Effector memory CD8-positive, alpha-beta T cell (primary cell): Measurements from ENCODE around the gene DAB2IP.
"Not testable (repeated sequence)": the region's sequence is repeated elsewhere in the genome, so short reads cannot be mapped to it uniquely, and the experiment has no call there.

Experiments used
- ATAC-seq: fragments of 150-1000 bp; cut with Tn5 transposase; replicated peaks from 2 replicates; pipeline ENCODE4 v1.10.0; 2021; ENCODE audit warnings: mild to moderate bottlenecking, moderate library complexity
- DNase-seq, 3 experiments: peaks; one replicate each; pipeline ENCODE4 v3.0.0; 2021
- H3K27ac Mint-ChIP-seq, 2 donors: one replicate each; pipeline ENCODE4 v1.8.0; 2022; ENCODE audit warnings: mild to moderate bottlenecking in 2 of 2, mixed read lengths in 2 of 2, moderate library complexity in 2 of 2
- H3K27me3 Mint-ChIP-seq, 2 donors: one replicate each; pipeline ENCODE4 v1.8.0; 2022; ENCODE audit warnings: mixed read lengths in 2 of 2
- H3K36me3 Mint-ChIP-seq: one replicate; pipeline ENCODE4 v1.8.0; 2022; ENCODE audit warnings: mild to moderate bottlenecking, moderate library complexity, mixed read lengths; ENCODE audit not compliant: insufficient read depth
- H3K4me1 Mint-ChIP-seq, 2 donors: one replicate each; pipeline ENCODE4 v1.8.0; 2022; ENCODE audit warnings: low read depth in 2 of 2, mixed read lengths in 2 of 2
- H3K4me3 Mint-ChIP-seq, 2 donors: one replicate each; pipeline ENCODE4 v1.8.0; 2022; ENCODE audit warnings: mild to moderate bottlenecking in 2 of 2, mixed read lengths in 2 of 2, moderate library complexity in 2 of 2
- H3K9me3 Mint-ChIP-seq, 2 donors: one replicate each; pipeline ENCODE4 v1.8.0; 2022; ENCODE audit warnings: mixed read lengths in 2 of 2

Gene DAB2IP

DNA sequence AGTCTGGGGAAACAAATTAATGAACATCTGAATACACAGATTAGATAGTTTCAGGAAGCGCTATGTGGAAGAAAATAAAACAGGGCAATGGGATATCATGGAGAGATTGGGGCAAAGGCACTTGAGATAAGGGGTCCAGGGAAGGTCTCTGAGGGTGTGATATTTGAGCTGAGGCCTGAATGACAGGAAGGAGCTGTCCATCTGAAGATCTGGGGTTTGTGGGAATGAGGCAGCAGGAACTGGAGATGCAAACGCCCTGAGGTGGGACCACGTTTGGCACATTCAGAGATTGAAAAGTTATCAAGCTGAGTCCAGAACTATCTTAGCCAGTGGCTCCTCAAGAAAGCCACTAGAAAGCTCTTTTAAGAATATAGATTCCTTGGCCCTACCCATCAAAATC is 8.7 kb upstream of the DAB2IP start:
- ATAC-seq = no peak
- peaks cover 2 to 4% of the 10 kb centered on the region in 2 donors for H3K4me1 Mint-ChIP-seq
- DNase-seq = no peak
- no peak overlapping the region for H3K27ac Mint-ChIP-seq
- H3K4me3 Mint-ChIP-seq = no peak overlapping the region
- H3K9me3 Mint-ChIP-seq = no peaks in the 10 kb centered on the region
- H3K27me3 Mint-ChIP-seq = peaks cover 25 to 39% of the 10 kb centered on the region in 2 donors
- H3K36me3 Mint-ChIP-seq = no peaks in the 10 kb centered on the region

DNA sequence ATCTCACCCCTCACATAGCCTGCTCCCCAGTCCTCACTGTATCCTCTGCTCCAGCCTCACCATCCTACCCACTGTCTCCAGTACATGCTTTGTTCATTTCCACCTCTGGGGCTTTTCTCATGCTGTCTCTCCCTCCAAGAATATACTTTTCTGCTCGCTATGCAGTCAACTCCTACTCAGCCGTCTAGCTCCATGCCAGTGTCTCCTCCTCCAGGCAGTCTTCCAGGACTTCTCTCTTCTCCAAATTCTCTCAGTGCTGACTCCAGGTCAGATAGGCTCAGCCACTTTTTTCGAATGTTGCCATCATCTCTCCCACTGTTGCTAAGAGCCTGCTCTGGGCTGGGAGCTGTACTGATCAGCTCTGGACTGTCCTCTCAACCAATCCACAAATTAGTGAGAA is 8.0 kb upstream of the DAB2IP start:
- Mint-ChIP-seq H3K4me3 (no peak overlapping the region), H3K27ac (no peak overlapping the region), H3K36me3 (no peaks in the 10 kb centered on the region), H3K4me1 (peaks cover 2 to 4% of the 10 kb centered on the region in 2 donors), H3K27me3 (peaks cover 26 to 46% of the 10 kb centered on the region in 2 donors), H3K9me3 (no peaks in the 10 kb centered on the region)
- ATAC-seq (no peak), DNase-seq (no peak)

GRCh38 chr9:121644040-121644439 is 7.4 kb upstream of the DAB2IP start:
- not testable (repeated sequence) for H3K9me3 Mint-ChIP-seq, H3K4me1 Mint-ChIP-seq, ATAC-seq, DNase-seq, H3K4me3 Mint-ChIP-seq, H3K27ac Mint-ChIP-seq, H3K36me3 Mint-ChIP-seq
- H3K27me3 Mint-ChIP-seq = peaks cover 32 to 52% of the 10 kb centered on the region in 2 donors

- peaks cover 41 to 62% of the 10 kb centered on the region in 2 donors for H3K27me3 Mint-ChIP-seq
- no peaks in the 10 kb centered on the region for H3K9me3 Mint-ChIP-seq
- H3K36me3 Mint-ChIP-seq = no peaks in the 10 kb centered on the region
- H3K4me1 Mint-ChIP-seq = peaks cover 2 to 4% of the 10 kb centered on the region in 2 donors
- H3K27ac Mint-ChIP-seq = peak overlapping the region in 1 of 2 donors; percentile 55
- ATAC-seq (no peak), DNase-seq (no peak)
- H3K4me3 Mint-ChIP-seq = no peak overlapping the region
Observed at GRCh38 chr9:121645003-121645402, 6.4 kb upstream of the DAB2IP start.

GRCh38 chr9:121645853-121646807 is 5.3 kb upstream of the DAB2IP start:
- no peak overlapping the region for H3K27ac Mint-ChIP-seq
- H3K27me3 Mint-ChIP-seq = peaks cover 52 to 73% of the 10 kb centered on the region in 2 donors
- H3K4me1 Mint-ChIP-seq = peaks cover 6 to 7% of the 10 kb centered on the region in 2 donors

DNA sequence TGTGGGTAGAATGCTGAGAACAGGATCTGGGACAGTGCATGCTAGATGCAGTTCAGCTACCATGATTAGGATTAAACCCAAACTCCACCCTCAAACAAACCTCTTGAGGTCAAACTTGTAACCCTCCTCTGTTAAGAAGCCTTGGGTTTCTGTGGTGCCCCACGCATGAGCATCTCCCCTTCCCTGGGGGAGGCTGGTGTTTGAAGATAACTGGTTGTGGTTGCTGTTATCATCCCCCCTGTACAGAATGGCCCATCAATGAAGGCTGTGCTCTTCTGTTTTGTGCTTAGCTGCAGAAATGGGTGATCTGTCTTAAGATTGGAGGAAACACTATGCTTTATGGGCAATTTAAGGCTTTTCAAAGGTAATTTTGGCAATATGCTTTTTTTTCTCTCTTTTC is 4.4 kb upstream of the DAB2IP start:
- H3K9me3 Mint-ChIP-seq = no peaks in the 10 kb centered on the region
- DNase-seq = no peak
- no peak overlapping the region for H3K27ac Mint-ChIP-seq
- no peaks in the 10 kb centered on the region for H3K36me3 Mint-ChIP-seq
- peaks cover 8 to 9% of the 10 kb centered on the region in 2 donors for H3K4me1 Mint-ChIP-seq
- H3K27me3 Mint-ChIP-seq = peaks cover 54 to 77% of the 10 kb centered on the region in 2 donors
- H3K4me3 Mint-ChIP-seq = no peak overlapping the region
- no peak for ATAC-seq

More at GRCh38 chr9:121645853-121646807, 5.3 kb upstream of the DAB2IP start:
- Mint-ChIP-seq H3K9me3 (no peaks in the 10 kb centered on the region), H3K4me3 (no peak overlapping the region), H3K36me3 (no peaks in the 10 kb centered on the region)
- ATAC-seq (no peak), DNase-seq (no peak)

GRCh38 chr9:121648172-121648571 is 3.3 kb upstream of the DAB2IP start:
- H3K4me1 Mint-ChIP-seq = peaks cover 13 to 15% of the 10 kb centered on the region in 2 donors
- H3K9me3 Mint-ChIP-seq = no peaks in the 10 kb centered on the region
- H3K4me3 Mint-ChIP-seq = no peak overlapping the region
- DNase-seq = no peak
- no peaks in the 10 kb centered on the region for H3K36me3 Mint-ChIP-seq
- H3K27me3 Mint-ChIP-seq = peaks cover 63 to 89% of the 10 kb centered on the region in 2 donors
- ATAC-seq = no peak
- H3K27ac Mint-ChIP-seq = peak overlapping the region in 1 of 2 donors; percentile 31

- Mint-ChIP-seq H3K27me3 (peaks cover 67 to 89% of the 10 kb centered on the region in 2 donors), H3K36me3 (no peaks in the 10 kb centered on the region), H3K4me1 (peaks cover 13 to 15% of the 10 kb centered on the region in 2 donors), H3K4me3 (no peak overlapping the region), H3K9me3 (no peaks in the 10 kb centered on the region), H3K27ac (peak overlapping the region in 1 of 2 donors; percentile 67)
- no peak for DNase-seq
- ATAC-seq = no peak
Observed at GRCh38 chr9:121648799-121649198, 2.6 kb upstream of the DAB2IP start.

DNA sequence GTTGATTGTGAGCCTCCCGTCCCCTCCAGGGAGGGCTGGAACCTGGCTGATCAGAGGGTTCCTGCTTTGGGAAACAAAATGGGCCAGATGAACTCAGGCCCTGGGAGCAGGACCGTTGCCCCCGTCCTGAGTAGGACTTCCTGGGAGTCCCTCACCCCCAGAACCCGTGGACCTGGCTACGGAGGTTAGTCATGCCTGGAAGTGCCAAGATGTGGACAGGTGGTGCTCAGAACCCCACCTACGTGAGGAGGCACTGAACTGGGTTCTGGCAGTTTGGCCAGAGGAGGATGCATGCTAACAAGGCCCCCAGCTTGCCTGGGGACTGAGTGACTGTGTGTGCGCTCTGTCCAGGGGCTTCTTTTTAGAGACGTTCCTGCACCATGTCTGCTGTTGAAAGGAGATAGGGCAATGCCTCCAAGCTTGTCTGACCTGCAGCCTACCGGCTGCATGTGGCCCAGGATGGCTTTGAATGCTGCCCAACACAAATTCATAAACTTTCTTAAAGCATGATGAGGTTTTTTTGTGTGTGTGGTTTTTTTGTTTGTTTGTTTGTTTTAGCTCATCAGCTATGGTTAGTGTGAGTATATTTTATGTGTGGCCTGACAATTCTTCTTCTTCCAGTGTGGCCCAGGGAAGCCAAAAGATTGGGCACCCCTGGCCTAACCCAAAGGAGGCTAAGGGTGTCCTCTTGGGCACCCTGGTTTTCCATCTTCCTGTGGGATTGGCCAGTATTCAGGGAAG is 1.8 kb upstream of the DAB2IP start:
- ATAC-seq = no peak
- no peak for DNase-seq
- Mint-ChIP-seq H3K9me3 (no peaks in the 10 kb centered on the region), H3K36me3 (no peaks in the 10 kb centered on the region), H3K27me3 (peaks cover 71 to 89% of the 10 kb centered on the region in 2 donors), H3K4me1 (peaks cover 13 to 15% of the 10 kb centered on the region in 2 donors), H3K4me3 (peak overlapping the region in 1 of 2 donors; percentile 21), H3K27ac (no peak overlapping the region)

GRCh38 chr9:121650217-121651007 is 1.0 kb upstream of the DAB2IP start:
- Mint-ChIP-seq H3K4me3 (peak overlapping the region; percentile 52 to 54), H3K27ac (no peak overlapping the region), H3K9me3 (no peaks in the 10 kb centered on the region), H3K27me3 (peaks cover 76 to 89% of the 10 kb centered on the region in 2 donors), H3K4me1 (peaks cover 13 to 15% of the 10 kb centered on the region in 2 donors), H3K36me3 (no peaks in the 10 kb centered on the region)
- DNase-seq (no peak), ATAC-seq (no peak)

- Mint-ChIP-seq H3K27me3 (peaks cover 80 to 92% of the 10 kb centered on the region in 2 donors), H3K36me3 (no peaks in the 10 kb centered on the region), H3K9me3 (no peaks in the 10 kb centered on the region), H3K4me1 (peaks cover 13 to 15% of the 10 kb centered on the region in 2 donors), H3K27ac (no peak overlapping the region), H3K4me3 (peak overlapping the region; percentile 52 to 54)
- DNase-seq (no peak), ATAC-seq (no peak)
Observed at GRCh38 chr9:121651008-121651294, 483 bp upstream of the DAB2IP start.

GRCh38 chr9:121652021-121652837 is 795 bp downstream of the DAB2IP start:
- Mint-ChIP-seq H3K36me3 (no peaks in the 10 kb centered on the region), H3K27me3 (peaks cover 83 to 95% of the 10 kb centered on the region in 2 donors), H3K4me1 (peaks cover 11 to 13% of the 10 kb centered on the region in 2 donors), H3K9me3 (no peaks in the 10 kb centered on the region), H3K4me3 (peak overlapping the region; percentile 77 to 78), H3K27ac (no peak overlapping the region)
- ATAC-seq (no peak), DNase-seq (no peak)
